ENCODE data around the gene FURIN.

Gene FURIN

GRCh38 chr15:90881181-90881977, 13.0 kb downstream of the FURIN start:
- Histone ChIP-seq H2AFZ (ENCODE audit: low read length) (no peak overlapping the region), H3K4me1 (ENCODE audit: low read length) (no peaks in the 10 kb centered on the region)
- no peak for DNase-seq

GRCh38 chr15:90881978-90882721, 13.8 kb downstream of the FURIN start:
- no peak for DNase-seq
- Histone ChIP-seq H3K9me2 (replicated peaks; ENCODE audit: insufficient read depth, low read length) (no peaks in the 10 kb centered on the region), H3K4me1 (ENCODE audit: low read length) (no peaks in the 10 kb centered on the region), H3K79me2 (ENCODE audit: low read length) (no peaks in the 10 kb centered on the region), H3K9me3 (replicated peaks; ENCODE audit: insufficient read depth, low read length) (no peaks in the 10 kb centered on the region), H2AFZ (ENCODE audit: low read length) (no peak overlapping the region), H3K4me2 (ENCODE audit: low read depth, low read length) (no peak overlapping the region), H3K27me3 (replicated peaks; ENCODE audit: insufficient read depth, low read length) (0 out of 2 replicates have a peak, but pooled peaks cover under 1% of the 10 kb centered on the region), H3F3A (ENCODE audit: insufficient read depth, low read length) (no peaks in the 10 kb centered on the region; the same call in 1 of the 2 replicates), H3K36me3 (replicated peaks; ENCODE audit: insufficient read depth, low read length) (no peaks in the 10 kb centered on the region), H3K9ac (ENCODE audit: low read length) (no peak overlapping the region), H3K4me3 (ENCODE audit: low read length) (no peak overlapping the region), H4K20me1 (ENCODE audit: insufficient read depth, low read length) (no peaks in the 10 kb centered on the region), H3K27ac (ENCODE audit: low read length) (no peak overlapping the region)
- TF ChIP-seq EZH2phosphoT487 (IDR thresholded peaks at IDR 0.05; ENCODE audit: low read length) (no peak), EZH2 (optimal IDR thresholded peaks at IDR 0.05; ENCODE audit: low read depth, low read length) (no peak), CTCF (IDR thresholded peaks at IDR 0.05; ENCODE audit: low read length) (no peak)

More at GRCh38 chr15:90881181-90881977, 13.0 kb downstream of the FURIN start:
- Histone ChIP-seq H3K9me2 (replicated peaks; ENCODE audit: insufficient read depth, low read length) (no peaks in the 10 kb centered on the region), H3K4me2 (ENCODE audit: low read depth, low read length) (no peak overlapping the region), H3K27ac (ENCODE audit: low read length) (no peak overlapping the region), H3K9me3 (replicated peaks; ENCODE audit: insufficient read depth, low read length) (no peaks in the 10 kb centered on the region), H4K20me1 (ENCODE audit: insufficient read depth, low read length) (no peaks in the 10 kb centered on the region), H3K79me2 (ENCODE audit: low read length) (no peaks in the 10 kb centered on the region), H3K4me3 (ENCODE audit: low read length) (no peak overlapping the region), H3K27me3 (replicated peaks; ENCODE audit: insufficient read depth, low read length) (no peaks in the 10 kb centered on the region), H3K36me3 (replicated peaks; ENCODE audit: insufficient read depth, low read length) (no peaks in the 10 kb centered on the region), H3K9ac (ENCODE audit: low read length) (no peak overlapping the region), H3F3A (ENCODE audit: insufficient read depth, low read length) (no peaks in the 10 kb centered on the region; the same call in 1 of the 2 replicates)
- TF ChIP-seq EZH2 (optimal IDR thresholded peaks at IDR 0.05; ENCODE audit: low read depth, low read length) (no peak), CTCF (IDR thresholded peaks at IDR 0.05; ENCODE audit: low read length) (no peak), EZH2phosphoT487 (IDR thresholded peaks at IDR 0.05; ENCODE audit: low read length) (no peak)

GRCh38 chr15:90882781-90883525, 14.6 kb downstream of the FURIN start:
- no peaks in the 10 kb centered on the region for H3K36me3 ChIP-seq (replicated peaks; ENCODE audit: insufficient read depth, low read length)

More at GRCh38 chr15:90882781-90883525, 14.6 kb downstream of the FURIN start:
- no peak for DNase-seq
- no peak overlapping the region for H3K4me2 ChIP-seq (ENCODE audit: low read depth, low read length)
- no peak overlapping the region for H2AFZ ChIP-seq (ENCODE audit: low read length)
- no peaks in the 10 kb centered on the region for H3K4me1 ChIP-seq (ENCODE audit: low read length)
- no peaks in the 10 kb centered on the region for H3K9me2 ChIP-seq (replicated peaks; ENCODE audit: insufficient read depth, low read length)
- no peaks in the 10 kb centered on the region for H3K9me3 ChIP-seq (replicated peaks; ENCODE audit: insufficient read depth, low read length)
- TF ChIP-seq EZH2 (optimal IDR thresholded peaks at IDR 0.05; ENCODE audit: low read depth, low read length) (no peak), EZH2phosphoT487 (IDR thresholded peaks at IDR 0.05; ENCODE audit: low read length) (no peak), CTCF (IDR thresholded peaks at IDR 0.05; ENCODE audit: low read length) (no peak)
- H3F3A ChIP-seq (ENCODE audit: insufficient read depth, low read length) = no peaks in the 10 kb centered on the region; the same call in 1 of the 2 replicates
- no peak overlapping the region for H3K4me3 ChIP-seq (ENCODE audit: low read length)
- peaks cover 7% of the 10 kb centered on the region; the same call in 1 of the 2 replicates for H3K27me3 ChIP-seq (replicated peaks; ENCODE audit: insufficient read depth, low read length)
- no peak overlapping the region for H3K9ac ChIP-seq (ENCODE audit: low read length)
- no peak overlapping the region for H3K27ac ChIP-seq (ENCODE audit: low read length)
- no peaks in the 10 kb centered on the region for H4K20me1 ChIP-seq (ENCODE audit: insufficient read depth, low read length)
- H3K79me2 ChIP-seq (ENCODE audit: low read length) = no peaks in the 10 kb centered on the region

Measured in MM.1S (cell line).